GM12872 (cell line): ENCODE results near the gene FZR1.
A peak's percentile ranks its signal among the peaks of the same experiment; 100 is the strongest.

ENCODE experiments used
- TF ChIP-seq, protein P1 (sequence below): IDR thresholded peaks from 3 replicates; pipeline ENCODE4 v1.5.1; 2011; ENCODE audit warnings: low read depth, mild to moderate bottlenecking, low read length, moderate library complexity; ENCODE audit not compliant: insufficient read depth

Gene FZR1

DNA sequence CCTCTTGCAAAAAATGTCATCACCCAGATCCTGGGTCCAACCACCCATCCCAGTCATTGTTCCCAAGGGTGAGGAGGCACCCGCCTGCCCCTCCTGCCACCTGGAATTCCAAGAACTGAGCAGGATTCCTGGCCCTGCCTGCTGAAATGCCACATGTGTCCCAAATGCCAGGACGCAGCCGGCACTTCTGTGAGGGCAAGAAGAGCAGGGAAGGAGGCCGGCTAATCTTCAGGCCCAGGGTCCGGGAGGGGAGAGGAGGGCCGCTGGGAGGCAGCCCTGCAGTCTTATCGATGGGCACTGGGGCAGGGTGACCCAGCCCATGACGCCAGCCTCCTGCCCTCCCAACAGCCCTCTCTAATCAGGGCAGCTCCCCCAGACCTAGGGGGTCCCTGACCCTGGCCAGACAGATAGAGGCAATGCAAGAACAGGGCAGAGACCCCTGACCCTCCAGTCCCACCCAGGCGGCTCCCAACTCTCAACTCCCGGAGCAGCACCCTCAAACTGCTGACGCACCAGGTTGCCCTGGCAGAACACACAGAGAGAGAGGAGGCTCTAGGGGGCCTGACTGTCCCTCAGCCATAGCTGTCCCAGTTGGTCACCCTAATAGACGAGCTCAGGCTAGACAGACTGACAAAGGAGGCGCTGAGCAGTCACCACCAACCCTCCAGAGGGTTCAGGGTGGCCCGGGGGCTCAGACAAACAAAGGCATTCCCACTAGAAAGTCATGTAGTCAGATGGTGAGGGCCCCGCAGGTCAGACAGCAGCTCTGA lies 49.7 kb downstream of the FZR1 start:
- TF ChIP-seq, protein P1, sequence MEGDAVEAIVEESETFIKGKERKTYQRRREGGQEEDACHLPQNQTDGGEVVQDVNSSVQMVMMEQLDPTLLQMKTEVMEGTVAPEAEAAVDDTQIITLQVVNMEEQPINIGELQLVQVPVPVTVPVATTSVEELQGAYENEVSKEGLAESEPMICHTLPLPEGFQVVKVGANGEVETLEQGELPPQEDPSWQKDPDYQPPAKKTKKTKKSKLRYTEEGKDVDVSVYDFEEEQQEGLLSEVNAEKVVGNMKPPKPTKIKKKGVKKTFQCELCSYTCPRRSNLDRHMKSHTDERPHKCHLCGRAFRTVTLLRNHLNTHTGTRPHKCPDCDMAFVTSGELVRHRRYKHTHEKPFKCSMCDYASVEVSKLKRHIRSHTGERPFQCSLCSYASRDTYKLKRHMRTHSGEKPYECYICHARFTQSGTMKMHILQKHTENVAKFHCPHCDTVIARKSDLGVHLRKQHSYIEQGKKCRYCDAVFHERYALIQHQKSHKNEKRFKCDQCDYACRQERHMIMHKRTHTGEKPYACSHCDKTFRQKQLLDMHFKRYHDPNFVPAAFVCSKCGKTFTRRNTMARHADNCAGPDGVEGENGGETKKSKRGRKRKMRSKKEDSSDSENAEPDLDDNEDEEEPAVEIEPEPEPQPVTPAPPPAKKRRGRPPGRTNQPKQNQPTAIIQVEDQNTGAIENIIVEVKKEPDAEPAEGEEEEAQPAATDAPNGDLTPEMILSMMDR = no peak

DNA sequence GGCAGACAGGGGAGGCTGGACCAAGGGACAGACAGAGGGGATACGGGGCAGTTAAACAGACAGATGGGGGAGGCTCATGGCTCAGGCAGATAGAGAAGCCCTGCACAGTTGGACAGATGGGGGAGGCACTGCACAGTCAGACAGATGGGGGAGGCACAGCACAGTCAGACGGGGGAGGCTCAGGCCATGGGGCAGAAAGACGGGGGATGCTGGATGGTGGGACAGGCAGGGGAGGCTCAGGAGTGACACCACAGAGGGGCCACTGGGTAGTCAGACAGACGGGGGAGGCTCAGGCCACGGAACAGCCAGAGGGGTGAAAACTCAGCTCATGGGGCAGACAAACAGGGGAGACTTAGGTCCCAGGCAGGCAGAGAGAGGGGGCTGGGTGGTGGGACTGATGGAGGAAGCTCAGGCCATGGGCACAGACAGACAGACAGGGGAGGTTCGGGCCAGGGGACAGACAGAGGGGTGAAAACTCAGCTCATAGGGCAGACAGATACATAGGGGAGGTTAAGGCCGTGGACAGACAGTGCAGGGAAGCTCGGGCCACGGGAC lies 50.4 kb downstream of the FZR1 start:
- TF ChIP-seq, protein P1 = no peak

DNA sequence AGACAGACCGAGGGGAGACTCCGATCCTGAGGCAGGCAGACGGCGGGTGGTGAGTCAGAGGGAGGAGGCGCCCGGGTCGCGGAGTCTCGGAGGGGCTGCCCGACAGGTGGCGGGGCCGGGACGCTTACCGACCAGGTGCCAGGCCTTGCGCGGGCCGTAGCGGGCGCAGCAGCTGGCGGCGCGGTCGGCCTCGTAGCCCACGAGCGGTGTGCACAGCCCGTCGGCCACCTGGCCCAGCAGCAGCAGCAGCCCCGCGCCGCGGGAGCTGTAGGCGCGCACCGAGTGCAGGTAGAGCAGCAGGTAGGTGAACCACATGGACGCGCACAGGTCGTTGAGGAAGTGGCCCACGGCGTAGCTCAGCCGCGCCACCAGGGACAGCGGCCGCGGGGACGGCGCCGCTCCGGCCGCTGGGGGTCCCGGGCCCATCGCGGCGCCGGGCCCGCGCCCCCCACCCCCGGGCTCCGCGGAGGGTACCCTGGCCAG lies 50.9 kb downstream of the FZR1 start:
- TF ChIP-seq, protein P1 = 0 out of 3 replicates have a peak, but pooled peaks have one; percentile 5

DNA sequence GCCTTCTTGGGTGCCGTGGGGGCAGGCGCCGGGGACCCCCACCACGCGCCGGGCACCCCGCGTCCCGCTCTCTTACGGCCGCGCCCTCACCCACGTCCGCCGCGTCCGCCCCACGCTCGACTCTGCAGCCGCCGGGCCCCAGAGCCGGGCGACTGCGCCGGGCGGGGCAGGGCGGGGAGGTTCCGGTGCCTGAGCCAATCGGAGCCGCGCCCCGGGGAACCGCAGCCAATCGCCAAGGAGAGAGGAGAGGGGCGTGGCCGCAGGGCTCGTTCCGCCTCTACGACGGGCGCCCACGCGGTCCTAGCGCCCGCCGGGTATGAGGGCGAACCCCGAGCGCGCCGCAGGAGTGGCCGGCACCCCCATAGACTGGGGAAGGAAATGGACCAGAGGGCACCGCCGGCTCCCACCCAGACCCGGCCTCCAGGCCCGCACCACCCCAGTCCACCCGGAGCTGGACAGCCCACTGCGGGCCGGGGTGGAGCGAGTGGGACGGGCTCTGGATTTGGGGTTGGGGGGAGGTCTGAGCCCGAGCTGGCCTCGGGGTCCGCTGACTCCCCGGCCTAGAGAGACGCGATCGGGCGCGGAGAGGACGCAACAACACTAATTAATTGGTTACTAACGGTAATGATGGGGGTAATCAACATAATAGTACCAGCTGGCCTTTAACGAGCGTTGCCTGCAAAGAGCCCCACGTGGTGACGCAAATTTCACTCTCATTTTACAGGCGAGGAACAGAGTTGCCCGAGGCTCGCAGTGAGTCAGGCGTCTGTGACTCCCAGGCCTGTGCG lies 51.5 kb downstream of the FZR1 start, which contains the start of gene MFSD12:
Gene MFSD12, minus strand, starts transcription at position 126 of the 788 bp plus-strand sequence. CDS start 183 bp downstream, outside the sequence.
- TF ChIP-seq, protein P1 = no peak

DNA sequence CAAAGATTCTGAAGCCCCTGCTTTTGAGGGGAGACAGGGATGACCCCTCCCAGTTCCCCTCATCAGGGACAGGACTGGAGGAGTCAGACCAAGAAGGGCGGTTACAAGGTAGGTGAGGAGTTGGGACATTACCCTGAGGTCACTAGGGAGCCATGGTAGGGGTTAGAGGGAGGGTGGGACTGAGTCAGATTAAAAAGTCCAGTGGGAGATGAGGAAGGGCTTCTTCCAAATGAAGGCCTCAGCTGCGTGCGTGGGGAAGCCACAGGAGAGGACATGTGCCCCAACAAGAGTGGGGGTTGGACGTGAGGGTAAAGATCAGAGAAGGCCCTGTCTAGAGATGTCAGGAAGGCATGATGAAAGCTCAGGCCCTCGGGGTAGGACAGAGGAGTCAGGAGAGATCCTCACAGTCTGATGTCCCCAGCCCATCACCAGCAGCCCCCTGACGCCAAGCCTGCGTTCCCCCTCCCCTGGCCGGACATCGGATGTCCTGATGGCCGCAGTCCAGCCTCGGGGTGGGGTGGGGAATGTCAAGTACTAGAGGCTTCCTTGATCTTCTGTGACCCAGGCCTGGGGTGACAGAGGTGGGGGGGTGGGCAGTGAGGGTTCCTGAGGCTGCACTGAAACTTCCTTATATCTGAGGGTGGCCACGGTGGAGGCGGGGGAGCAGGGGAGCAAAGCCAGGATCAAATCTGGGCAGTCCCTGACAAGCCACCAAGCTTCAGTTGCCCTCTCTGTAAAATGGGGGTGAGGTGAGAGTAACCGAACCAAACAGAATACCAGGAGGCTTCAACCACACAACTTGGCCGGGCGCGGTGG lies 57.8 kb downstream of the FZR1 start:
- TF ChIP-seq, protein P1 = no peak

DNA sequence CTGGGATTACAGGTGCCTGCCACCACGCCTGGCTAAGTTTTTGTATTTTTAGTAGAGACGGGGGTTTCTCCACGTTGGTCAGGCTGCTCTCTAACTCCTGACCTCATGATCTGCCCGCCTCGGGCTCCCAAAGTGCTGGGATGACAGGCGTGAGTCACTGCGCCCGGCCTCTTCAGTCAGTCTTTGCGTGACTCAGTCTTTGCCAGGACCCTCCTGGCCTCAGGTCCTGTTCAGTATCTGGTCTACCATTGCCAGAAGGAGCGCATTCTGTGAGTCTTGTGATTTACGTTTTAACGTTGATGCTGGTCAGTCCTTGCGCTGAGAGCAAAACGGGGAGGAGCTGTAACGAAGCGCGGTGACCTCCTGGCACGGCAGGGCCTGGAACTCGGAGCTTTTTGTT lies 59.0 kb downstream of the FZR1 start:
- TF ChIP-seq, protein P1 = no peak

DNA sequence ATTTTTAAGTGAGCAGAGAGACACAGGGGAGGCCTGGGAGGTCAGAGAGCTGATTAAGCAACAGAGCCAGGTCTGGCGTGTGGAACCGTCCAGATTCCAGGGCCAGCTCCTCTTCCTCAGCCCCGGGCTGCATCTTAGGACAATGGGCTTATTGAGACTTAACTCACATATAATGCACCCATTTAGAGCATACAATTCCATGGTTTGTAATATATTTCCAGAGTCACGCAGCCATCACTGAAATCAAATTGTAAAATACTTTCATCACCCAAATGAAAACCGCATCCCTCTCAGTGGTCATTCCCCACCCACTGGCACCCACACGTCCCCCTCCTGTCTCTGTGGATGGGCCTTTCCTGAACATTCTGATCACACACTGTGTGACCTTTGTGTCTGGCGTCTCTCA lies 64.5 kb downstream of the FZR1 start:
- TF ChIP-seq, protein P1 = no peak
